ENCODE data around the gene LTBP1.

The LTBP1 gene

DNA sequence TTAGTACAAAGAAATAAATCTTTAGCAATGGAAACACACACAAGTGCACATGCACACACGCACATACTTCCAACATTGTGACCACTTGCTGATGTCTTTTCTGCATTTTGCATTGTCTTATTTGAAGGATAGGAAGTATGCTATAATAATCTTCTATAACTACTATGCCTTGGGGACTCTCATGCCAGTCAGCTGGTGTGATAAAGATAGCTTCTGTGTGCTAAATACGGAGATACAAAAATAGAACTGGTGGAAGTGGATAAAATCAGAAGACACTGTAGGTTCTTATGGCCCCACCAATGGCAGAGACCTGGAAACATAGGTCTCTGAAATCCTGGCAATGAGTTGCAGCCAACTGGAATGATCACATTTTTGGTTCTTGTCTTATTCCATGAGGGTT, 498.2 kb downstream of the LTBP1 start:
- DNase-seq = no peak

- no peak for DNase-seq
These were observed 501.6 kb downstream of the LTBP1 start for GRCh38 chr2:33448220-33448899.
